IPS-15b (cell line): ENCODE results near the gene RASD1.

Source experiments
- H3K27me3 ChIP-seq: one replicate; pipeline ENCODE4 v1.6.1; 2013; ENCODE audit warnings: low read length; ENCODE audit not compliant: control insufficient read depth, insufficient read depth
- H3K36me3 ChIP-seq: one replicate; pipeline ENCODE4 v1.6.1; 2013; ENCODE audit warnings: low read length; ENCODE audit not compliant: control insufficient read depth, insufficient read depth
- H3K4me1 ChIP-seq: one replicate; pipeline ENCODE4 v1.6.1; 2013; ENCODE audit warnings: mild to moderate bottlenecking, low read length; ENCODE audit not compliant: control insufficient read depth, insufficient read depth
- H3K4me3 ChIP-seq: one replicate; pipeline ENCODE4 v1.5.1; 2013; ENCODE audit warnings: low read depth, low read length
- H3K9ac ChIP-seq: one replicate; pipeline ENCODE4 v1.6.1; 2013; ENCODE audit warnings: low read depth, mild to moderate bottlenecking, low read length
- H3K9me3 ChIP-seq: one replicate; pipeline ENCODE4 v1.6.1; 2013; ENCODE audit warnings: mild to moderate bottlenecking, low read length; ENCODE audit not compliant: control insufficient read depth, insufficient read depth

RASD1 gene

DNA sequence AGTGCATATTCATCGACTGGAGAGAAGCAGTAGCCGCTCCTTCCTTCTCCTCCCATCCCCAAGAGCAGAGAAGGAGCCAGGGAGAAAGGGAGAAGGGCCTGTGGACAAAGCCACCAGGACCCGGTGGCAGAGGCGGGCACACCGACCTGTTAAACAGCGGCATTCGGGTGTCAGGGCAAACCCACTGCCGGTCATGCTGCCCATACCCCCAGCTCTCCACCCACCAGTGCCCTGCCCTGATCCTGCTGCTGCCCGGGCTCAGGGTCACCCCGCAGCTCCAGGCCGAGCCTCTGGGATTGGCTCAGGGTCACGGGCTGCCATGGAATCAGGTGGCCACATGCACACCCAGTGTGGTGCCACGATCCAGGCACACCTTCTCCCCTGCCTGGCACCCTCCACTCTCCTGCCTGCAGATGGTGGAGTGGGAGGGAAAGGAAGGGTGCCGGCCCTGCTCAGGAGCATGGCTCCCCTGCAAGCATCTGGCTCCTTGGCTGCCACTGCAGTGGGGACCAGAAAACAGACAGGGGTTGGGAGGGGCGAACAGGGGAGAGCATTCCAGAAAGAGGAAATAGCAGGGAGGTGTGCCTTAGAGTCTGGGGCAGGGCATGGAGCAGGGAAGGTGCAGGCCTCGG is 18.3 kb upstream of the RASD1 start:
- no peaks in the 10 kb centered on the region for H3K9me3 ChIP-seq
- H3K4me1 ChIP-seq = no peaks in the 10 kb centered on the region
- H3K4me3 ChIP-seq = no peak overlapping the region
- no peak overlapping the region for H3K9ac ChIP-seq
- H3K36me3 ChIP-seq = peaks cover 3% of the 10 kb centered on the region
- no peaks in the 10 kb centered on the region for H3K27me3 ChIP-seq

- H3K36me3 ChIP-seq = peaks cover 3% of the 10 kb centered on the region
- no peaks in the 10 kb centered on the region for H3K4me1 ChIP-seq
- no peaks in the 10 kb centered on the region for H3K27me3 ChIP-seq
- H3K9ac ChIP-seq = no peak overlapping the region
- H3K9me3 ChIP-seq = no peaks in the 10 kb centered on the region
- no peak overlapping the region for H3K4me3 ChIP-seq
Observed at GRCh38 chr17:17513626-17514025, 17.4 kb upstream of the RASD1 start.

DNA sequence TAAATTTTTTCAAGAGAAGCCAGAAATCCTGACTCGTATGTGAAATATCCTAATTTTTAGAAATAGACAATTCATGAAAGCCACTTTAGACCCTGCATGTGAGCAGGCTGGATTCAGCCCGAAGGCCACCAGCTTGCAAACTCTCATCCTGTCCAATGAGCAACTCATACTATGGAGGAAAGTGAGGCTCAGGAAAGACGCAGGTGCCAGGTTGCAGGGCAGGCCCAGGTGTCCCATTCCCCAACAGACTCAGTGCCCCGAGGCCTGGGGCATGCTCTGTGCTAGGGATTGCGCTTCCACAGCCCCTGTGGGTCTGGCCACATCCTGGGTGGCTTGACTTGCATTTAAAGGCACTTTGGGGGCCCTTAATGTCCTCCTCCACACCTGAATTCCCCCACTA is 16.7 kb upstream of the RASD1 start:
- H3K4me1 ChIP-seq = no peaks in the 10 kb centered on the region

DNA sequence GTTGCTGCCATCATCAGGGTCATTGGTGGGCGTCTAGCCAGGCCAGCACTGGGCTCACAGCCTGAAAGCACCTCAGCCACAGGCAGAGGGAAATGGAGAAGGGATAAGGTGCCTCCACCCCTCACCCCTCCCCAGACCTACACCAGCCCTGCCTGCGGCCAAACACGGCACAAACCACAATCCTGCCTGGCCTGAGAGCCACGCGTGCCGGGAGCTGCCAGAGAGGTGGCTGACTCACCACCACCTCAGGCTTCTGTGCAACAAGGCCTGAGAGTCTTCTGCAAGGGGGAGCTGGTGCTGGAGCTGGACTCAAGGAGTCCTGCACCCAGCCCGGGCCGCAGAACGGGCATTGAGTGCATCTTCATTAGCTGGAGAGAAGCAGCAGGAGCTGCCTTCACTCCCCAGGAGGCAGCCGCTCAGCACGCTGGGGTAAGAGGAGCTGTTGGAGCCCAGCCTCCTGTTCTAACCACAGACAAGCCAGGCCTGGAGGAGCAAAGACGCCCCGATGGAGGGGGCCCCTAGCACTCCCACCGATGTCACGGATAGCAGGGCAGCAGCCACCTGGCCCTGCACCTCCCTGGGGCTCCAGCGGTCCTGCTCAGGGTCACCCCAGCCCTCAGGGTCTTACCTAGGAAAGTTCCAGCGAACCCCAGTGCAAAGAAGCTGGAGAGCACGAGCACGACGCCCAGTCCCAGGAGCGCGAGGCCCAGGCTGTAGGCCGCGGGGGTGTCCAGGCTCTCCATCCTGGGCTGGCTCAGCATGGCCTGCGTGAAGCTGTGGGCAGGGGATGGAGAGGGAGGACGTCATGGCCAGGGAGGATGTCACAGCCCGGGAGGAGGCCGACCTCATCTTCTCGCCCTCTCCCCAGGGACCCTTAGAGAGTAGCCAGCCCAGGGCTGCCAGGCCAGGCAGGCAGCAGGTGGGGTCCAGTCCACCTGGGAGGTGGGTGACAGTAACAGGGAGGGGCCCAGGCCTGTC is 16.0 kb upstream of the RASD1 start:
- no peaks in the 10 kb centered on the region for H3K4me1 ChIP-seq
- H3K9ac ChIP-seq = peak overlapping the region; percentile 54
- no peak overlapping the region for H3K4me3 ChIP-seq
- no peaks in the 10 kb centered on the region for H3K36me3 ChIP-seq
- no peaks in the 10 kb centered on the region for H3K27me3 ChIP-seq
- H3K9me3 ChIP-seq = no peaks in the 10 kb centered on the region

More for the DNA sequence above, 16.7 kb upstream of the RASD1 start:
- Histone ChIP-seq H3K9me3 (no peaks in the 10 kb centered on the region), H3K27me3 (no peaks in the 10 kb centered on the region), H3K9ac (no peak overlapping the region), H3K4me3 (no peak overlapping the region), H3K36me3 (no peaks in the 10 kb centered on the region)

- Histone ChIP-seq H3K4me1 (no peaks in the 10 kb centered on the region), H3K4me3 (no peak overlapping the region), H3K9me3 (no peaks in the 10 kb centered on the region), H3K36me3 (no peaks in the 10 kb centered on the region), H3K9ac (no peak overlapping the region), H3K27me3 (no peaks in the 10 kb centered on the region)
Observed at GRCh38 chr17:17511293-17511741, 15.1 kb upstream of the RASD1 start.

DNA sequence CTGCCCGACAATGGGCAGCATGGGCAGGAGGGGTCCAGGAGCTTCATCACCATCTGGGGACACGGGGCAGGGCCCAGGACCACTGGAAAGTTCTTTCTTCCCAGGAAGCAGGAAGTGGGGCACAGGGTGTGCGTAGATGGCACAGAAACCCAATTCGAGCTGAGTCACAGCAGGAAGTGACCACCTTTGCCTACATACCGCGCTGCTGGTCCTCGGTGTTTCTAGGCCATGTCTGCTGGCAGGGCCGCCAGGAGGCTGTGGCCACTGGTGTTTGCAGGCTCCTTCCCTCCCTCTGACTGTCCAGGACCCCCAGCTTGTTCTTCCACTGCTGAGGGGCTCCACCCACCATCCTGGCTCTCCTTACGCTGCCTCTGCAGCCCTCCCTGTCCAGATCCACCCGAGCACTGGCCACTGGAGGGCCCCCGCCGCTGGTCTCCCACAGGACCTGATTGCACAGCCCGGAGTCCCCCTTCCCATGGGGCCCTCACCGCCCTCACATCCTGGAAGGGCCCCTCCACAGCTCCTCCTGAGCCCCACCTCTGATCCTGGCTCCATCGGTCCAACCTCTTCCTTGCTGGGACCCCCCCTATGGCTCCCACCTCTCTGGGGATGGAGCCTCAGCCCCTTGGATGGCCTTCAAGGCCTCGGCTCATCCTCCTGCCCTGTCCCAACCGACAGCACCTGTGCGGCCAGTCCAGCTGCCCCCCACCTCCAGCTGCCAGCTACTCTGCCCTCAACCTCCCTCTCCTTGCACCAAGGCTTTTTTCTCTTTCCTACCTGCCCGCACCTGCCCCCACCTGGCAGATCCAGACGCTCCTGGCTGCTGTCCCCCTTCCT is 14.5 kb upstream of the RASD1 start:
- Histone ChIP-seq H3K9ac (no peak overlapping the region), H3K27me3 (no peaks in the 10 kb centered on the region), H3K4me1 (no peaks in the 10 kb centered on the region), H3K9me3 (no peaks in the 10 kb centered on the region), H3K4me3 (no peak overlapping the region), H3K36me3 (no peaks in the 10 kb centered on the region)

- Histone ChIP-seq H3K4me1 (no peaks in the 10 kb centered on the region), H3K4me3 (no peak overlapping the region), H3K36me3 (no peaks in the 10 kb centered on the region), H3K27me3 (no peaks in the 10 kb centered on the region), H3K9ac (no peak overlapping the region), H3K9me3 (no peaks in the 10 kb centered on the region)
Observed at GRCh38 chr17:17509601-17510425, 13.6 kb upstream of the RASD1 start.

- no peak overlapping the region for H3K4me3 ChIP-seq
- no peaks in the 10 kb centered on the region for H3K9me3 ChIP-seq
- H3K9ac ChIP-seq = no peak overlapping the region
- H3K36me3 ChIP-seq = no peaks in the 10 kb centered on the region
- H3K4me1 ChIP-seq = no peaks in the 10 kb centered on the region
- H3K27me3 ChIP-seq = no peaks in the 10 kb centered on the region
Observed at GRCh38 chr17:17508646-17509591, 12.7 kb upstream of the RASD1 start.

- H3K27me3 ChIP-seq = no peaks in the 10 kb centered on the region
- H3K9ac ChIP-seq = no peak overlapping the region
- H3K4me3 ChIP-seq = no peak overlapping the region
- no peaks in the 10 kb centered on the region for H3K36me3 ChIP-seq
- H3K4me1 ChIP-seq = no peaks in the 10 kb centered on the region
- no peaks in the 10 kb centered on the region for H3K9me3 ChIP-seq
Observed at GRCh38 chr17:17508019-17508535, 11.9 kb upstream of the RASD1 start.

- H3K4me3 ChIP-seq = no peak overlapping the region
- H3K4me1 ChIP-seq = no peaks in the 10 kb centered on the region
- H3K27me3 ChIP-seq = no peaks in the 10 kb centered on the region
- H3K9ac ChIP-seq = no peak overlapping the region
- no peaks in the 10 kb centered on the region for H3K9me3 ChIP-seq
- no peaks in the 10 kb centered on the region for H3K36me3 ChIP-seq
Observed at GRCh38 chr17:17507465-17508011, 11.3 kb upstream of the RASD1 start.
